Endothelial cell of umbilical vein (primary cell): ENCODE measurements around the gene CASP10. TPM values are rescaled to one million over a fixed set of nuclear protein-coding genes. Genes with fewer than 3 reads are reported as not detected.

ENCODE experiments used
- BruUV-seq: library from RNA; stranded (reverse); fragments of 400-500 nt; replicated peaks from 2 replicates; lab custom pipeline; 2021; lab: Mats Ljungman, UMichigan
- CTCF ChIA-PET: fragments of 300-600, 350-600 bp; sonication (Branson Sonifier 250); formaldehyde crosslinking; loops from one replicate; lab custom pipeline; 2021; ENCODE audit warnings: antibody characterized with exemption, inconsistent platforms; lab: Charles Lee
- POLR2A ChIA-PET: fragments of 300-600, 350-600 bp; sonication (Branson Sonifier 250); formaldehyde crosslinking; loops from one replicate; lab custom pipeline; 2021; ENCODE audit warnings: antibody characterized with exemption, inconsistent platforms; lab: Charles Lee
- DNase-seq: peaks from one replicate; pipeline ENCODE4 v3.0.0-alpha.2; 2011; ENCODE audit warnings: low read depth, low spot score
- FAIRE-seq: peaks from 2 replicates; lab custom pipeline; 2011; peaks lifted over from hg19 to GRCh38; lab: Jason Lieb, UNC
- H2AFZ ChIP-seq: 2 replicates; pipeline ENCODE4 v1.6.0; 2012; ENCODE audit warnings: low read depth, low read length, control low read depth, inconsistent platforms
- H3K27ac ChIP-seq: 2 replicates; pipeline ENCODE4 v1.5.1; 2011; ENCODE audit warnings: low read depth, mild to moderate bottlenecking, control low read depth, low read length, moderate library complexity; ENCODE audit not compliant: insufficient read depth
- H3K27me3 ChIP-seq, 2 experiments: 2 replicates each; pipeline versions ENCODE4 v1.6.0 to v1.6.1; 2011; ENCODE audit warnings: low read length in 2 of 2, mixed read lengths in 1 of 2; ENCODE audit not compliant: control insufficient read depth in 2 of 2, insufficient read depth in 2 of 2
- H3K36me3 ChIP-seq, 2 experiments: 2 replicates in 1 of 2; 3 replicates in 1 of 2; pipeline ENCODE4 v1.5.1; 2011; ENCODE audit warnings: low read length in 2 of 2, mild to moderate bottlenecking in 1 of 2, moderate library complexity in 1 of 2; ENCODE audit not compliant: control insufficient read depth in 2 of 2, insufficient read depth in 2 of 2; ENCODE audit errors: extremely low read depth in 1 of 2
- H3K4me1 ChIP-seq: 3 replicates; pipeline ENCODE4 v1.5.1; 2011; ENCODE audit warnings: mild to moderate bottlenecking, low read length; ENCODE audit not compliant: control insufficient read depth, insufficient read depth; ENCODE audit errors: extremely low read depth
- H3K4me2 ChIP-seq: 2 replicates; pipeline ENCODE4 v1.6.1; 2011; ENCODE audit warnings: low read length, control low read depth, mixed read lengths; ENCODE audit not compliant: insufficient read depth
- H3K4me3 ChIP-seq, 3 experiments: fragments of 200-600 bp in 1 of 3; sonication (generic), shearing (Covaris generic) in 1 of 3; replicated peaks in 1 of 3; 2 replicates each; pipeline ENCODE4 v1.5.1; 2011 to 2016; ENCODE audit warnings: control low read depth in 3 of 3, low read length in 3 of 3, mild to moderate bottlenecking in 2 of 3, inconsistent platforms in 1 of 3, low read depth in 1 of 3, moderate library complexity in 1 of 3; ENCODE audit not compliant: insufficient read depth in 1 of 3
- H3K79me2 ChIP-seq: 2 replicates; pipeline ENCODE4 v1.6.0; 2012; ENCODE audit warnings: low read length, inconsistent platforms; ENCODE audit not compliant: control insufficient read depth, insufficient read depth
- H3K9ac ChIP-seq: replicated peaks from 2 replicates; pipeline ENCODE3; 2011; ENCODE audit warnings: low read length, control low read depth; ENCODE audit not compliant: insufficient read depth; ENCODE audit errors: extremely low read depth
- H3K9me1 ChIP-seq: replicated peaks from 3 replicates; pipeline ENCODE4 v1.6.0; 2011; ENCODE audit warnings: mild to moderate bottlenecking, low read length; ENCODE audit not compliant: control insufficient read depth, insufficient read depth; ENCODE audit errors: extremely low read depth
- H3K9me3 ChIP-seq: replicated peaks from 2 replicates; pipeline ENCODE4 v1.5.1; 2012; ENCODE audit warnings: low read length, inconsistent platforms; ENCODE audit not compliant: control insufficient read depth, insufficient read depth
- H4K20me1 ChIP-seq: replicated peaks from 2 replicates; pipeline ENCODE3; 2011; ENCODE audit warnings: mild to moderate bottlenecking, low read length; ENCODE audit not compliant: control insufficient read depth, insufficient read depth; ENCODE audit errors: extremely low read depth
- EZH2 ChIP-seq: IDR thresholded peaks from 2 replicates; pipeline ENCODE4 v1.6.1; 2012; ENCODE audit warnings: borderline replicate concordance, low read depth, mild to moderate bottlenecking, moderate library complexity, low read length, inconsistent platforms; ENCODE audit not compliant: severe bottlenecking
- FOS ChIP-seq: IDR thresholded peaks from 2 replicates; pipeline ENCODE4 v1.6.1; 2011; ENCODE audit warnings: mild to moderate bottlenecking, low read length, moderate library complexity, borderline replicate concordance; ENCODE audit not compliant: insufficient read depth
- GATA2 ChIP-seq: IDR thresholded peaks from 2 replicates; pipeline ENCODE4 v1.7.0; 2011; ENCODE audit warnings: low read depth, mild to moderate bottlenecking, moderate library complexity, mixed read lengths, low read length; ENCODE audit not compliant: insufficient read length, insufficient read depth
- JUN ChIP-seq: IDR thresholded peaks from 2 replicates; pipeline ENCODE4 v1.6.1; 2011; ENCODE audit warnings: borderline replicate concordance, low read depth; ENCODE audit not compliant: insufficient read length, insufficient read depth
- MYC ChIP-seq: IDR thresholded peaks from one replicate; pipeline ENCODE4 v1.6.1; 2011; ENCODE audit warnings: mild to moderate bottlenecking, low read depth, low read length
- POLR2A ChIP-seq: IDR thresholded peaks from 2 replicates; pipeline ENCODE4 v1.6.1; 2012; ENCODE audit warnings: low read depth, mild to moderate bottlenecking, control low read depth, low read length
- POLR2AphosphoS5 ChIP-seq: IDR thresholded peaks from 2 replicates; pipeline ENCODE4 v1.6.1; 2012; ENCODE audit warnings: low read depth, mild to moderate bottlenecking, control low read depth, low read length, moderate library complexity; ENCODE audit not compliant: insufficient read depth
- dilution Hi-C: fragments of 300-500 bp; cut with MboI; formaldehyde crosslinking; loops from one replicate; pipeline ENCODE4 v1.15.0; 2019; ENCODE audit warnings: low sequenced_read_pairs; ENCODE audit not compliant: extremely low pct_ligation_motif_present
- intact Hi-C: fragments of 100-400 bp; cut with micrococcal nuclease; formaldehyde crosslinking; loops from one replicate; pipeline ENCODE4 v1.10.0; 2022
- polyA plus RNA-seq, 4 experiments: library from polyadenylated mRNA; depleted of rRNA in 3 of 4; stranded (reverse) in 3 of 4; unstranded in 1 of 4; fragments of >200 nt; gene quantifications; 2 replicates each; pipeline versions ENCODE4 v1.2.1 to v1.2.3, GENCODE V29; 2011 to 2012; ENCODE audit warnings: missing spikeins in 1 of 4
- total RNA-seq: library from RNA; stranded (reverse); gene quantifications from 2 replicates; pipeline ENCODE4 v1.2.3, GENCODE V29; 2021
- TF ChIP-seq, protein P1 (sequence below): IDR thresholded peaks from 2 replicates; pipeline ENCODE4 v1.6.1; 2011; ENCODE audit not compliant: insufficient read depth, insufficient read length
- TF ChIP-seq, protein P2 (sequence below), 2 donors: IDR thresholded peaks; 1 replicate in 1 of 2; 2 replicates in 1 of 2; pipeline ENCODE4 v1.5.1; 2011; ENCODE audit warnings: low read length in 2 of 2, mild to moderate bottlenecking in 2 of 2, moderate library complexity in 2 of 2, control low read depth in 1 of 2, inconsistent platforms in 1 of 2, low read depth in 1 of 2; ENCODE audit not compliant: insufficient read depth in 1 of 2; ENCODE audit errors: extremely low read depth in 1 of 2

CASP10 gene
- total and polyA plus RNA-seq, 2 donors (not counting 3 experiments of a cell fraction or from before 2014, with no cell fraction given) = 16.4 to 37.6 TPM

DNA sequence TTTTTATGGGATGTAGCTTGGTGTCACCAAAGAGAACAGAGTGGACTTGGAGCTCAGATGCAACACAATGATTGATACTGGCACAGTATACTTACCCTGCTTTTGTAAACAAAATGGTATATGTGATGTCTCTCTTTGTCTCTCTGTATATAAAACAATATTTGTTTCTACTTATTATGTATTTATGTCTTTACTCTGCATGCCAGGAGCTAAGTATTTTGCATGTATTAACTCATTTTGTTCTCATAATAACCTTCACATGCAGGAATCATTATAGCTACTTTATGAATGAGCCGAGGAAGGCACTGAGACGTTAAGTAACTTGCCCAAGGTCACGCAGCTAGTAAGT, 49.5 kb downstream of the CASP10 start:
- no TSS peak for BruUV-seq
- no peak overlapping the region for H3K9ac ChIP-seq
- CTCF ChIA-PET = interaction anchor here (0.6 to 3.4 kb wide), 55 partner anchors 10 to 548 kb away, joined by 3 to 331 read pairs (median 5); partner anchors contain the start of genes ALS2, CASP10, FLACC1 and ORC2

More for the DNA sequence above, 49.5 kb downstream of the CASP10 start:
- H3K36me3 ChIP-seq = no peaks in the 10 kb centered on the region
- DNase-seq = no peak
- H3K4me2 ChIP-seq = no peak overlapping the region
- H3K4me1 ChIP-seq = peaks cover 10% of the 10 kb centered on the region
- no peaks in the 10 kb centered on the region for H3K9me1 ChIP-seq
- no peaks in the 10 kb centered on the region for H3K9me3 ChIP-seq
- TF ChIP-seq JUN = no peak
- TF ChIP-seq FOS = no peak
- TF ChIP-seq POLR2AphosphoS5 = no peak
- TF ChIP-seq, protein P1, sequence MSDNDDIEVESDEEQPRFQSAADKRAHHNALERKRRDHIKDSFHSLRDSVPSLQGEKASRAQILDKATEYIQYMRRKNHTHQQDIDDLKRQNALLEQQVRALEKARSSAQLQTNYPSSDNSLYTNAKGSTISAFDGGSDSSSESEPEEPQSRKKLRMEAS = no peak
- no peak for TF ChIP-seq MYC
- TF ChIP-seq GATA2 = no peak
- no peak for TF ChIP-seq POLR2A
- TF ChIP-seq, protein P2, sequence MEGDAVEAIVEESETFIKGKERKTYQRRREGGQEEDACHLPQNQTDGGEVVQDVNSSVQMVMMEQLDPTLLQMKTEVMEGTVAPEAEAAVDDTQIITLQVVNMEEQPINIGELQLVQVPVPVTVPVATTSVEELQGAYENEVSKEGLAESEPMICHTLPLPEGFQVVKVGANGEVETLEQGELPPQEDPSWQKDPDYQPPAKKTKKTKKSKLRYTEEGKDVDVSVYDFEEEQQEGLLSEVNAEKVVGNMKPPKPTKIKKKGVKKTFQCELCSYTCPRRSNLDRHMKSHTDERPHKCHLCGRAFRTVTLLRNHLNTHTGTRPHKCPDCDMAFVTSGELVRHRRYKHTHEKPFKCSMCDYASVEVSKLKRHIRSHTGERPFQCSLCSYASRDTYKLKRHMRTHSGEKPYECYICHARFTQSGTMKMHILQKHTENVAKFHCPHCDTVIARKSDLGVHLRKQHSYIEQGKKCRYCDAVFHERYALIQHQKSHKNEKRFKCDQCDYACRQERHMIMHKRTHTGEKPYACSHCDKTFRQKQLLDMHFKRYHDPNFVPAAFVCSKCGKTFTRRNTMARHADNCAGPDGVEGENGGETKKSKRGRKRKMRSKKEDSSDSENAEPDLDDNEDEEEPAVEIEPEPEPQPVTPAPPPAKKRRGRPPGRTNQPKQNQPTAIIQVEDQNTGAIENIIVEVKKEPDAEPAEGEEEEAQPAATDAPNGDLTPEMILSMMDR (IDR thresholded peaks at IDR 0.05; ENCODE audit: extremely low read depth in 1 of 2, insufficient read depth in 1 of 2, low read depth in 1 of 2, low read length in 2 of 2) = no peak
- no peak for TF ChIP-seq EZH2
- dilution Hi-C loops (no loop called here), intact Hi-C loops (loop anchor here (1.0 to 2.0 kb wide), 4 partner anchors 49 to 331 kb away; partner anchors contain the start of gene CASP10)
- H2AFZ ChIP-seq = no peak overlapping the region
- no peak overlapping the region for H3K4me3 ChIP-seq
- H3K27me3 ChIP-seq = no peaks in the 10 kb centered on the region
- no peak overlapping the region for H3K27ac ChIP-seq
- FAIRE-seq = no peak
- POLR2A ChIA-PET = interaction anchor here (0.5 to 1.6 kb wide), 4 partner anchors 44 to 117 kb away, joined by 3 to 13 read pairs (median 3); partner anchors contain the start of genes CASP10 and CFLAR
- no peaks in the 10 kb centered on the region for H4K20me1 ChIP-seq
- no peaks in the 10 kb centered on the region for H3K79me2 ChIP-seq
